Small intestine (tissue), 7 donors: ENCODE measurements around the gene DOK4. TPM values are rescaled to one million over a fixed set of nuclear protein-coding genes. Genes with fewer than 3 reads are reported as not detected.

Source experiments
- DNase-seq, 2 donors: peaks; one replicate each; pipeline versions ENCODE4 v3.0.0 to v3.0.0-alpha.2; 2013
- FAIRE-seq: peaks from 2 replicates; lab custom pipeline; 2012; peaks lifted over from hg19 to GRCh38; lab: Jason Lieb, UNC
- H3K27ac ChIP-seq, 3 donors: one replicate each; pipeline ENCODE4 v1.5.1; 2013; ENCODE audit warnings: low read length in 2 of 3, mild to moderate bottlenecking in 2 of 3, control low read depth in 1 of 3, inconsistent platforms in 1 of 3, low read depth in 1 of 3, moderate library complexity in 1 of 3
- H3K27me3 ChIP-seq, 3 donors: one replicate each; pipeline ENCODE4 v1.6.1; 2013; ENCODE audit warnings: low read length in 3 of 3, inconsistent platforms in 1 of 3; ENCODE audit not compliant: control insufficient read depth in 3 of 3, insufficient read depth in 3 of 3
- H3K36me3 ChIP-seq, 3 donors: one replicate each; pipeline ENCODE4 v1.6.1; 2013; ENCODE audit warnings: low read length in 3 of 3, inconsistent platforms in 1 of 3, low read depth in 1 of 3, mild to moderate bottlenecking in 1 of 3, moderate library complexity in 1 of 3; ENCODE audit not compliant: control insufficient read depth in 3 of 3, insufficient read depth in 2 of 3
- H3K4me1 ChIP-seq, 3 donors: one replicate each; pipeline ENCODE4 v1.6.1; 2013; ENCODE audit warnings: low read length in 2 of 3, inconsistent platforms in 1 of 3, low read depth in 1 of 3, mild to moderate bottlenecking in 1 of 3, moderate library complexity in 1 of 3; ENCODE audit not compliant: control insufficient read depth in 3 of 3, insufficient read depth in 2 of 3
- H3K4me3 ChIP-seq, 3 donors: one replicate each; pipeline ENCODE4 v1.5.1; 2013; ENCODE audit warnings: low read length in 3 of 3, control low read depth in 1 of 3, inconsistent platforms in 1 of 3, low read depth in 1 of 3, mild to moderate bottlenecking in 1 of 3, moderate library complexity in 1 of 3
- H3K9me3 ChIP-seq, 2 donors: one replicate each; pipeline ENCODE4 v1.6.1; 2013; ENCODE audit warnings: low read depth in 1 of 2, low read length in 1 of 2; ENCODE audit not compliant: control insufficient read depth in 2 of 2, insufficient read depth in 1 of 2
- WGBS, 3 donors: extraction: QIAGEN DNeasy Blood & Tissue Kit; methylation state at CpG; one replicate each; pipeline ENCODE4 v1.1.7; 2013; 5-methylcytosine and 5-hydroxymethylcytosine counted together
- polyA plus RNA-seq, 4 donors: library from polyadenylated mRNA; stranded (reverse) in 3 of 4; unstranded in 1 of 4; fragments of 200-250 nt in 3 of 4; fragments of 120-200 nt in 1 of 4; gene quantifications; one replicate each; pipeline versions ENCODE4 v1.2.1 to v1.2.3, GENCODE V29; 2013
- donor health status: healthy with polysubstance abuse.
- donor health status: control.
- donor health status: control.
- donor health status: Bipolar disorder and iron deficiency.
- donor health status: healthy.

The DOK4 gene
- polyA plus RNA-seq, 4 donors = 53.0 to 144 (median 123) TPM

GRCh38 chr16:57516773-57517172, 30.5 kb upstream of the DOK4 start:
- no peaks in the 10 kb centered on the region for H3K27me3 ChIP-seq
- H3K36me3 ChIP-seq = peaks cover 0 to 47% (median 0%) of the 10 kb centered on the region in 3 donors
- 89 to 97% (median 92%) methylated on average over 3 of the region's 3 CpGs for WGBS, 3 donors

GRCh38 chr16:57516176-57516725, 30.0 kb upstream of the DOK4 start:
- H3K4me1 ChIP-seq = peaks cover 0 to 33% (median 0%) of the 10 kb centered on the region in 3 donors
- WGBS, 3 donors = 64 to 82% (median 67%) methylated on average over 10 of the region's 10 CpGs
- no peak overlapping the region for H3K4me3 ChIP-seq
- no peak overlapping the region for H3K27ac ChIP-seq
- DNase-seq = no peak
- peaks cover 0 to 47% (median 0%) of the 10 kb centered on the region in 3 donors for H3K36me3 ChIP-seq
- FAIRE-seq = no peak
- H3K27me3 ChIP-seq = no peaks in the 10 kb centered on the region
- H3K9me3 ChIP-seq = no peaks in the 10 kb centered on the region

More at GRCh38 chr16:57516773-57517172, 30.5 kb upstream of the DOK4 start:
- Histone ChIP-seq H3K4me3 (no peak overlapping the region), H3K4me1 (peaks cover 0 to 33% (median 0%) of the 10 kb centered on the region in 3 donors), H3K9me3 (no peaks in the 10 kb centered on the region), H3K27ac (no peak overlapping the region)
- FAIRE-seq (no peak), DNase-seq (no peak)

- Histone ChIP-seq H3K9me3 (no peaks in the 10 kb centered on the region), H3K27ac (peak overlapping the region in 1 of 3 donors; percentile 55), H3K4me1 (peaks cover 0 to 41% (median 0%) of the 10 kb centered on the region in 3 donors), H3K36me3 (peaks cover 0 to 41% (median 0%) of the 10 kb centered on the region in 3 donors), H3K27me3 (no peaks in the 10 kb centered on the region), H3K4me3 (no peak overlapping the region)
- WGBS, 3 donors = 86 to 94% (median 88%) methylated on average over 19 to 23 of the region's 23 CpGs
- no peak for FAIRE-seq
- DNase-seq = peak in 1 of 2 donors; percentile 58
Observed at GRCh38 chr16:57514791-57515600, 28.7 kb upstream of the DOK4 start.

GRCh38 chr16:57514371-57514770, 28.1 kb upstream of the DOK4 start:
- WGBS, 3 donors = 85 to 95% (median 89%) methylated on average over 4 of the region's 4 CpGs
- H3K9me3 ChIP-seq = no peaks in the 10 kb centered on the region
- no peak overlapping the region for H3K4me3 ChIP-seq
- FAIRE-seq (no peak), DNase-seq (no peak)
- peaks cover 0 to 48% (median 0%) of the 10 kb centered on the region in 3 donors for H3K4me1 ChIP-seq
- peaks cover 0 to 39% (median 0%) of the 10 kb centered on the region in 3 donors for H3K36me3 ChIP-seq
- peak overlapping the region in 1 of 3 donors; percentile 55 for H3K27ac ChIP-seq
- H3K27me3 ChIP-seq = no peaks in the 10 kb centered on the region

- DNase-seq (peak in 1 of 2 donors; percentile 87), FAIRE-seq (no peak)
- no peaks in the 10 kb centered on the region for H3K27me3 ChIP-seq
- peak overlapping the region in 1 of 3 donors; percentile 68 for H3K27ac ChIP-seq
- WGBS, 3 donors = 41 to 63% (median 53%) methylated on average over 14 of the region's 14 CpGs
- peaks cover 0 to 32% (median 0%) of the 10 kb centered on the region in 3 donors for H3K36me3 ChIP-seq
- no peak overlapping the region for H3K4me3 ChIP-seq
- H3K4me1 ChIP-seq = peaks cover 0 to 48% (median 0%) of the 10 kb centered on the region in 3 donors
- H3K9me3 ChIP-seq = no peaks in the 10 kb centered on the region
Observed at GRCh38 chr16:57513371-57514102, 27.2 kb upstream of the DOK4 start.

- Histone ChIP-seq H3K4me3 (no peak overlapping the region), H3K4me1 (peaks cover 0 to 59% (median 0%) of the 10 kb centered on the region in 3 donors), H3K27ac (no peak overlapping the region), H3K27me3 (no peaks in the 10 kb centered on the region), H3K9me3 (no peaks in the 10 kb centered on the region), H3K36me3 (peaks cover 0 to 21% (median 0%) of the 10 kb centered on the region in 3 donors)
- DNase-seq (no peak), FAIRE-seq (no peak)
- 93 to 95% (median 95%) methylated on average over 23 of the region's 23 CpGs for WGBS, 3 donors
Observed at GRCh38 chr16:57512296-57513001, 26.2 kb upstream of the DOK4 start.

- 55 to 64% (median 58%) methylated on average over 10 of the region's 10 CpGs for WGBS, 3 donors
- H3K36me3 ChIP-seq = peaks cover 0 to 5% (median 0%) of the 10 kb centered on the region in 3 donors
- H3K27ac ChIP-seq = peak overlapping the region in 1 of 3 donors; percentile 12
- H3K4me3 ChIP-seq = no peak overlapping the region
- no peaks in the 10 kb centered on the region for H3K9me3 ChIP-seq
- FAIRE-seq = no peak
- DNase-seq = no peak
- peaks cover 0 to 66% (median 0%) of the 10 kb centered on the region in 3 donors for H3K4me1 ChIP-seq
- H3K27me3 ChIP-seq = no peaks in the 10 kb centered on the region
Observed at GRCh38 chr16:57510016-57510871, 24.0 kb upstream of the DOK4 start.
